Raji (cell line): ENCODE results near the gene SUMO3.

ENCODE experiments used
- POLR2A ChIP-seq: IDR thresholded peaks from 2 replicates; pipeline ENCODE4 v1.6.1; 2011; ENCODE audit warnings: low read depth, low read length, control low read depth; ENCODE audit not compliant: insufficient read depth

SUMO3 gene

DNA sequence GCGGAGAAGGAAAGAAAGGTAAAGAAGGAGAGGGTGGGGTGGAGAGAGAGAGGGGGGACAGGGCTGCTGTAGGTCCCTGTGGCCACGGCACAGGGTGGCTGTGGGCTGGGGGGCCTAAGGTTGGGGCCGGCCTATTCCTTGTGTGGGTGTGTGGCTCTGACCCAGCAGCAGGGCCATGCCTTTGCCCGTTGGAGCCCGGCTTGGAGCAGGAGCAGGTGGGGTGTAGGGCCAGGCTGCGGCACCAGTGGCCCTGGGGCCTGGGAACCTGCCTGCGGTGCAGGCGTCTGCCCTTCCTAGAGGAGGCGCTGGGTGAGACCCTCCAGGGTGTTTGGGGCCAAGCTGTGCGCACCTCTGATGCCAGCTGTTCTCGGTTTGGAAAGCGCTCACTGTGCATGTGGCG, 19.7 kb upstream of the SUMO3 start:
- no peak for TF ChIP-seq POLR2A

DNA sequence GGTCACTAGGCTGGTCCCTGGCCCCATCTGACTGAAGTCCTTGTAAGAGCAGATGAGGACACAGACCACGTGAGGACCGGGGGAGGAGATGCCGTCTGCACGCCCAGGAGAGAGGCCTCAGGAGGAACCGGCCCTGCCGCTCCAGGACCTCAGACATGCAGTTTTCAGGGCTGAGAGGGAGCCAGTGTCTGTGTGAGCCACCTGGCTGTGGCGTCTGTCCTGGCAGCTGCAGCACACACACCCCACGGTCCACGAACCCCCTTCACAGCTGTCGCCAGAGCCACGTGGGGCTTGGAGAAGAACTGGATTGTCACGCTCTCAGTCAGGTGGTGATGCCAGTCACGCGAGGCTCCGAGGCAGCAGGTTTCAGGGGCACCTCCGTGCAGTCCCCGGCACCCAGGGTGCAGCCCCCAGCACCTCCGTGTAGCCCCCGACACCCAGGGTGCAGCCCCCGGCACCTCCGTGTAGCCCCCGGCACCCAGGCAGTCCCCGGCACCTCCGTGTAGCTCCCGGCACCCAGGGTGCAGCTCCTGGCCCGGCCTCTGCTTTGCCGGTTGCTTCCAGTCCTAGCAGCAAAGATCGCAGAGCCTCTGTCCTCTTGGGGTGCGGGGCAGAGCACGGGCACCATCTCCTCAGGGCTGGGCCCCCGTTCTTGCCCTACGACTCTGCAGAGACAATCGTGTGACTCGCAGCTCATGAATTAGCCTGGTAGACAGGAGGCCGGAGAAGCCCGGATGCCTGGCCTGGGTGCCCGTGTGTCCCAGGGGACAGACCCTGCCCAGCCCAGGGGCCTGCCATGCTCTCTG, 19.0 kb upstream of the SUMO3 start:
- no peak for TF ChIP-seq POLR2A

DNA sequence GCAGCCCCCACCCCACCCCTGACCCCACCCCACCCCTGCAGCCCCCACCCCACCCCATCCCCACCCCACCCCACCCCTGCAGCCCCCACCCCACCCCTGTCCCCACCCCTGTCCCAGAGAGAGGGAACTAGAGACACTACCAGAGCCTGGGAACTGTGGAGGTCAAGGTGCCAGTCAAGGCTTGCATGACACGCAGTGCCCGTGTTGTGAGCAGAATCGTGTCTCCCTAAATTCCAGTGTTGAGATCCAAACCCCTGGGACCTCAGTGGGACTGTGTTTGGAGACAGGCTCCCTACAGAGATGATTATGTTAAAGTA, 18.4 kb upstream of the SUMO3 start:
- TF ChIP-seq POLR2A, result no peak

DNA sequence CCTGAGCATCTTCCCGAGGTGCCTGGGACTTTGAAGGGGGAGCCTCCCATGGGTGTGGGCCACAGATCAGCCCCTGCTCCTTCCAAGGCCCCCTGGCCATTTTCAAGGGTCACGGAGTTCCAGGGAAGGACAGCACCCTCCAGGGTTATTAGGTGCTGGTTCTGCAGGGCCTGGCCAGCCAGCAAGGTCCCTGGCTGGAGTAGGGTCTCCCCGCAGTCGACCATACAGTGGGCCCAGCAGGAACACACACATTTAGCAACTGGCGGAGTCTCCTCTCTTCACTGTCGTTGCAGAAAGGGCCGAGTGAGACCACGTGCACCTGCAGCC, 17.7 kb upstream of the SUMO3 start:
- TF ChIP-seq POLR2A, result no peak

DNA sequence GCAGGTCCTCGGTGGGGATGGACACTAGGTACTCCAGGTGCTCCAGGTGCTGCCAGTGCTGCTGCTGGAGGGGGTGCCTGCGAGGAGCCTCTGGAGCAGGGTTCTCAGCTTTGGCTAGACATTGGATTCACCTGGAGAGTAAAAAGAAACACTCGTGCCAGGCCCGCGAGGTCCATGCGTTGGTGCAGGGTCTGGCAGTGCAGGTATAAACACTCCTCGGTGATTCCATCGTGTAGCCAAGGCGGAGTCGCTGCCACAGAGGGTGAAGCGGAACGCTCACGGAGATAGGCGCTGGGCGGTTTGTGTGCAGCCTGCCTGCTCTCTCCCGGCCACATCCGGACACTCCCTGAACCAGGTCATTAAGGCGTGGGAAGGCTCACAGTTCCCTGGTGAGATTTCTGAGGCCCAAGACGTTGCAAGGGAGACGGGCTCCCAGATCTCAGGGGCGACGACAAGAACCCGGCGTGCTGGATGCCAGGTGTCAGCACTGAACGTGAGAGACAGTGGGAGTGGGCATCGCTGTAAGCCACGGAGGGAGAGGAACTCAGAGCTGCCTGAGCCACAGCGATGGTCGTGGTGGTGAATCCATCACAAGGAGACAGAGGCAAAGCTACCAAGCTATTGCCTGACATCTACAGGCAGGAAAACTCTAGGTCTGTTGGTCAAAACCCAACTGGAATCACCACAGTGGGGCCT, 17.2 kb upstream of the SUMO3 start:
- TF ChIP-seq POLR2A, result no peak

DNA sequence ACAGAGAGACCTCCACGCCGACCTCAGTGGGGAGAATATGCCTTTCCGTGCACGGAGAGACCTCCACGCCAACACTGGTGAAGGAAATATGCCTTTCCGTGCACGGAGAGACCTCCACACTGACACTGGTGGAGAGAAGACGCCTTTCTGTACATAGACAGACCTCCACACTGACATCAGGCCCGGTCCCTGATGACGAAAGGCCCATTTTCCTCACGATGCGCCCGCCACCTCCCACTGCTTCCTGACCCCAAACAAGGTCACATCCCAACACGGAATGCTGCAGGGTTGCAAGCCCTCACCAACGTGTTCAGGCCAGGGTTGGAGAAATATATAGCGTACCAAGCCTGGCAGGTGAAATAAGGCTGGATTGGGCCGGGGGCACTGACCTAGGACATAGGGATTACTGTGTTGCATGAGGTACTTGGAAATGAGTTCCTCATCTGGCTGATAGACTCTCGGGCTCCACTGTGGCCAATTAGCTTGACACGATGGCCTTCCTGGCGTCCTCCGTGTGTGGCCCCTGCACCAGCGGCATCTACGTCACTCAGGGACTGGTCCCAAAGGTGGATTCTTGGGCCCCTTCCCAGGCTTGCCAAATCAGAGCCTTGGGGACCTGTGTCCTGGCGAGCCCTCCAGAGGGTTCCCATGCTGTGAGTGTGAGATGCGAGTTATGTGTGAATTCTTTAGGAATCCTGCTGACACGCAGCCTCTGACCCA, 16.5 kb upstream of the SUMO3 start:
- TF ChIP-seq POLR2A, result no peak

DNA sequence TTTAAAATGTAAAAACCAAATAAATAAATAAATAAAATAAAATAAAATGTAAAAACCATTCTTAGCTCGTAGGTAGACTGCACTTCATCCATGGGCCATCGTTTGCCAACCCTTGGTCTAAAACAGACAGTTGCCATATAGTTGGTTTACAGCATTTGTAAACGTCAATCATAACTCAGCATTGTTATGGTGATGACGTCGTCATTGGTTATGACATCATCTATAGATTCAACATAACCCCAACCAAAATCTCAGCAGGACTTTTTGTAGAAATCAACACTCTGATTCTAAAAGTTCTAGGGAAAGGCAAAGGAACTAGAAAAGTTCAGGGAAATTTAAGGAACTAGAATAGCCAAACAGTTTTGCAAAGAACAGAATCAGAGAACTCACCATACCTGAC, 15.8 kb upstream of the SUMO3 start:
- no peak for TF ChIP-seq POLR2A

DNA sequence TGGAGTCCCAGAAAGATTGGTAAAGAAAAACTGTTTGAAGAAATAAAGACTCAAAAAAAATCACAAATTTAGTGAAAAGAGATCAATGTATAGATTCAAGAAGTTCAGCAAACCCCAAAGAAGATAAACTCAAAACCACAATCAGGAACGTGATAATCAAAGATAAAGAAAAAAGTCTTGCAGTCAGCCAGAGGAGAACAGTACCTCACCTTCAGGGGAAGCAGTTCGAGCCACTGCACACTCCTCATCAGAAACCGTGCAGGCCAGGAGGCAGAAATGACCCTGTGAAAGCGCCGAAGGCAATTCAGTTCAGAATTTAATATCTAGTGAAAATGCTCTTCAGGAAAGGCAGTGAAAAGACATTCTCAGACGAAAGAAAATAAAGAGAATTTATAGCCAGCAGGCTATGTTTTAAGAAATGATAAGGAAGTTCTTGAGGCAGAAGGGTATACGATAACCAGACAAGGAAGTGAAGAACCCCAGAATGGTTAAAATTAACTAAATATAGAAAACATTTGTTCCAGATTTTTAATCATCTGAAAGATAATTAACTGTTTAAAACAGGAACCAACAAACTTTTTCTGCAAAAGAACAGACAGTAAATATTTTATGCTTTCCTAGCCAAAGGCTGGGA, 13.5 kb upstream of the SUMO3 start:
- TF ChIP-seq POLR2A, result no peak

DNA sequence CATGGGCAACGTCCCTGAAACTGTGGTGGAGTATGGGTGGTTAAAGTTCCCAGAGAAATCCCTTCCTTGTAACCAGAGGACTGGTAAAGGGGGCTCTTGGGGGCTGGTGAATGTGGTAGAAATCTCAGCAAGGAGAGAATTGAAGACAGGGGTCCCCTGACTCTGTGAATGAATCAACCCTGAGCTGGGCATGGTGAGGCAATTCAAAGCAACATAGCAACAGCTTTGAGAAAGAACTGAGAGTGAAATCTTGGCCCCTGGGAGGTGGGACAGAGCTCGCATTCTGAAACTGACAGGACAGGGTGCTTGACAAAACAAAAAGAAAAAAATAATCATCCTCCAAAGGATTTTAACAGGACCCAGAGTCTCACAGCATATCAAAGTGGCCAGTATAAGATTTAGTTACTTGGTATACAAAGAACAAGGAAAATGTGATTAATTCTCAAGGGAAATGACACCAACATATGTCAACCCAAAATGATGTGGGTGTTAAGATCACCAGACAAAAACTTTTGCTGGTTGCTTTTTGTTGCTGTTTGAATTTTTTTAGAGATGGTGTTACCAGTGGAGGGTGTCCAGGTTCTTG, 11.7 kb upstream of the SUMO3 start:
- no peak for TF ChIP-seq POLR2A

DNA sequence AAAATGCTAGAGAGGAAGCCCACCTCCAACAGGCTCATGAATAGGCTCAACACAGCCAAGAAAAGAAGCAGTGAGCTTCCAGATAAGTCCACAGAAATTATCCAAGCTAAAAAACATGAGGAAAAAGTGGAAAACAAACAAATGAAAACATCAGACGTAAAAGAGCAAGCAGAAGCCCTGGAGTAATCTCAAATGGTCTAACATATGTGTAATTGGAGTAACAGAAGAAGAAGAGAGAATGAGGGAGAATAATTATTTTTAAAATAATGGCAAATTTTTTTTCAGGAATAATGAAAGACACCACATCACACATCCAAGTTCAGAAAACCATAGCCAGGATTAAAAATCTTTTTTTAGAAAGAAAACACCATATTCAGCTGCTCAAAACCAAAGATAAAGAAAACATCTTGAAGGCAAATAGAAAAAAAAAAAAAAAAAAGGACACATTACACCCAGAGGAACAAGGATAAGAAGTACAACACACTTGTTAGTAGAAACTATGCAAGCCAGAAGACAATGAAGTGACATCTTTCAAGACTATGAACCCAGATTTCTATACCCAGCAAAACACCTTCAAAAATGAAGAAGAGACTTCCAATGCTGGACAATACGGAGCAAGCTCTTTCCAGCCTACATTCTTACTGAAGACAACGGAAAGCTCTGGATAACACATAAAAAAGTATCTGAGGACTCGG, 10.6 kb upstream of the SUMO3 start:
- no peak for TF ChIP-seq POLR2A

DNA sequence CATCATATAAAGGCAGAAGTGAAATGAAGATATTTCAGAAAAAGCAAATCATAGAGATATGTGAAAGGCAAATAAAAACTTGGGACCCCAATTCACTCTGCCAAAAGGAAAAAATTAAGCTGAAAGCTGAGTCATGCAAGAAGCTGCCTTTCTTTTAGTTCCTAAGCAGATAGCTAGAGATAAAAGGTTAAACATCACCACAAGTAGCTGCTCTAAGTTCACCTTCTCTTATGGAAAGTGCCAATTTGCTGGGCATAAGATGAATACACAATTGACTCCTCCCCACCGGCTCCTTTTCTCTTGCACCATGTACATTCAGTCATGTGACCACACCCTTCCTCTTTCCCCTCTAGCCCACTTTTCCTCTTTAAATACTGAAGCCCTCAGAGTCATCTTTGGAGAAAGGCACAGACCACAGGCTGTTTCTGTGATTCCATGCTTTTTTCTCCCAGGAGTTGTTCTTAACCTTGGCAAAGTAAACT, 5.4 kb upstream of the SUMO3 start:
- TF ChIP-seq POLR2A, result no peak

DNA sequence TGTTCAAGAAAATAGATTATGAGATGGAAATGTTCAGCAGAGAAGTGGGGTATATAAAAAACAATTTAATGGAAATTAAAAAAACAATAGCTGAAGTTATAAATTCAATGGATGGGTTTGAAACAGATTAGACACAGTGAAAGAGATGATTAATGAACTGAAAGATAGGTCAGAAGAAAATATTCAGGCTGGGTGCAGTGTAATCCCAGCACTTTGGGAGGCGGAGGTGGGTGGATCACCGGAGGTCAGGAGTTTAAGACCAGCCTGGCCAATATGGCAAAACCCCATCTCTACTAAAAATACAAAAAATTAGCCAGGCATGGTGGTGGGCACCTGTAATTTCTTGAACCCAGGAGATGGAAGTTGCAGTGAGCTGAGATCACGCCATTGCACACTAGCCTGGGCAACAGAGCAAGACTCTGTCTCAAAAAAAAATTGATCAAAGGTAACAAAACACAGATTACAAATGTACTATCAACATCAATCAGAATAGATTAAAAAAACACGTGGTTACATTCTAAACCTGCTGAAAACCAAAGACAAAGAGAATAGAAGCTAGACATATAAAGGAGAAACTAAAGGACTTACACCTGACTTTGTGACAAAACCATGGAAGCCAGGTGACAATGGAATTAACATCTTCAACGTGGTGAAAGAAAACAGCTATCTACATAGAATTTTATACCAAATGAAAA, 4.8 kb upstream of the SUMO3 start:
- no peak for TF ChIP-seq POLR2A

DNA sequence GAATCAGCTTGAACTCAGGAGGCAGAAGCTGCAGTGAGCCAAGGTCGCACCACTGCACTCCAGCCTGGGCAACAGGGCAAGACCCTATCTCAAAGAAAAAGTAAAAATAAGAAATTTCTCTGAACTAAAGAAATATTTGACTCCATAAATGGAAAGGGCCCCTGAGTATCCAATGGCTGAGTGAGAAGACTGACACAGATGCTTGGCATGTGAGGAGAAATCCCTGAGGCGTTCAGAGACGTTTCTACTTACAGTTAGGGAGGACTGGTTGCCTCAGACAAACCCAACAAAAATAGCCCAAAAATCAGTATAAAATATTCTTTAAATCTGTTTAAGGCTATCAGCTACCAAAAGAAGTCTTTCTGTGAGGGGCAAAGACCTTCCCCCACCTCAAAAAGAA, 3.0 kb upstream of the SUMO3 start:
- TF ChIP-seq POLR2A, result no peak

DNA sequence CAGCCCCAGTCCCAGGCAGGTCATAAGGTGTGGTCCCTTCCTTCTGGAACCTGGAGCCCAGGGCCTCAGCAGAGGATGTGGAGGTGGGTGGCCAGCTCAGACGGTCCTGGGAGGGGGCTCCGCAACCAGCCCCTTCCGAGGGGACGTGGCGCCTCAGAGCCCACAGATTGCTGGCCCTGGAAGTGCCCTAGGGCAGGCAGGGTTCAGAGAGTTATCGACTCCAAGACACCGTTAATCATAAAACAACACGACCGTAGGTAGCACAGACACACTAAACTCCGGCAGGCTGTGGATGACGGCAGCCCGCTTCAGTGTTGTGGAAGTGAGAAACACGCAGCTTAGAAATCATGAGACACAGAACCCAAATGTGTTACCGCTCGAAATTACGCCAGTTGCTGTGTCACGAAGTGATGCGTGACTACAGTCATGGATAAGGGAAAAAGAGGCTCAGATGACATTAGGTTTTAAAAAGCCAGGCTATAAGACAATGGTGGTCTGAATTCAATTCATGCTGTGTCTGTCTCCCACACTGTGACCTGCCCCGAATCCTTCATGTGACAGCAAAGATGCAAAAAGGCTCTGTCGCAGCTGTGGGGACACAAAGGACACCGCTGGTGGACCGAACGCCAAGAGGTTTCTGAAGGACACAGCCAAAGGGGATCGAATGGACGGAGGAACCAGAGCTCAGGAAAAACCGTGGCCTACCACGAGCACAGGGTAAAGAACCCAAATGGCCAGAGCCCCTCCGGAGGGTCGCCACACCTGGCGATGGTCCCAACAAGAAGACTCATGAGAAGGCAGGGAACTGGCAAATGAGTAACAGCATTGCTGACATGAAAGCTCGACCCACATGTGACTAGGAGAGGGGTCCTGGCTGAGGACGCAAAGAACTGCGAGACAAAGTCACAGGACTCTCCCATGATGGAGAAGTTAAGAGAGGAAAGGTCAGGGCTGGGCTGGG, 1.7 kb upstream of the SUMO3 start:
- 0 out of 2 replicates have a peak, but pooled peaks have one; percentile 13 for TF ChIP-seq POLR2A

DNA sequence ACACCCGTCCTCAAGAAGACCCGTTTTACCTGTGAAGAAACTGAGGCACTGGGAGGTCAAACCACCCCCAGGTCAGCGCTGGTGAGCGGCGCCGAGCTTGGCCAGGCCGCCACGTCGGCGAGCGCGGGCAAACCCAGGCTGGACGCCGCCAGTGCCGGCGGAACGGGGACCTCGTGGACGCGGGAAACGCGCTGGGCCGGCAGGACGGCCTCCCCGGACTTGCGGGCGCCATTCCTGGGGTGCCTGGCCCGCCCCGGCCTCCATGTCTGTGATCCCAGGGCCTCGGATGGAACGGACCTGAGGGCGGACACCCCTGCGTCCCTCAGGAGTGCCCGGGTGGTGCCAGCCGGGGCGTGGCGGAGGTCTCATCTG, 764 bp upstream of the SUMO3 start:
- TF ChIP-seq POLR2A, result no peak
